Right lobe of liver (tissue), 4 donors: ENCODE measurements around the gene GAD1.

Source experiments
- POLR2A ChIP-seq: fragments of 450-650 bp; IDR thresholded peaks from one replicate; pipeline ENCODE4 v1.6.1; 2017; ENCODE audit warnings: antibody characterized with exemption, mild to moderate bottlenecking
- TF ChIP-seq, protein P1 (sequence below), 4 donors: fragments of 200-600 bp in 3 of 4; fragments of 450-650 bp in 1 of 4; IDR thresholded peaks; one replicate each; pipeline versions ENCODE4 v1.5.1 to v1.8.0; 2016 to 2022; ENCODE audit warnings: antibody characterized with exemption in 4 of 4, mild to moderate bottlenecking in 2 of 4
- donor health status: DM: no; HTN: no; CAD: no.
- donor health status: DM: no; HTN: no; CAD: no.
- donor health status: DM: no; HTN: yes; CAD: no.

DNA sequence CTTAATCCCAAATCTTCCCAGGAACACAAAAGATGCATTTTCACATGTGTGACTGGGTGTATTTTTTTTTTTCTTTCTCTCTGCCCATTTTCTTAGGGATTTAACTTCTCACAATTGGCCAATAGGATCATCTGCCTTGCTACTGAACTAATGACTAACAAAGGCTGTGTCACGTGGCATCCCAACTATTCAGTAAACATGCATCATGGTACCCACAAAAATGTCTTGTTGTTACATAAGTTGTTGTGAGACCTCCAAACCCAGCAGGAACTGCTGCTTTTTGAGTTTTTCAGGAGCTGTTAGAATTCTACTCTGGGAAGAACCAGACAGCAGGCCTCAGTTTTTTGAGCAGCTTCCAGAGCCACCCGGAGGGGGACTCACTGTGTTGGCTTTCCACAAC is 31.9 kb downstream of the GAD1 start:
- TF ChIP-seq, protein P1, sequence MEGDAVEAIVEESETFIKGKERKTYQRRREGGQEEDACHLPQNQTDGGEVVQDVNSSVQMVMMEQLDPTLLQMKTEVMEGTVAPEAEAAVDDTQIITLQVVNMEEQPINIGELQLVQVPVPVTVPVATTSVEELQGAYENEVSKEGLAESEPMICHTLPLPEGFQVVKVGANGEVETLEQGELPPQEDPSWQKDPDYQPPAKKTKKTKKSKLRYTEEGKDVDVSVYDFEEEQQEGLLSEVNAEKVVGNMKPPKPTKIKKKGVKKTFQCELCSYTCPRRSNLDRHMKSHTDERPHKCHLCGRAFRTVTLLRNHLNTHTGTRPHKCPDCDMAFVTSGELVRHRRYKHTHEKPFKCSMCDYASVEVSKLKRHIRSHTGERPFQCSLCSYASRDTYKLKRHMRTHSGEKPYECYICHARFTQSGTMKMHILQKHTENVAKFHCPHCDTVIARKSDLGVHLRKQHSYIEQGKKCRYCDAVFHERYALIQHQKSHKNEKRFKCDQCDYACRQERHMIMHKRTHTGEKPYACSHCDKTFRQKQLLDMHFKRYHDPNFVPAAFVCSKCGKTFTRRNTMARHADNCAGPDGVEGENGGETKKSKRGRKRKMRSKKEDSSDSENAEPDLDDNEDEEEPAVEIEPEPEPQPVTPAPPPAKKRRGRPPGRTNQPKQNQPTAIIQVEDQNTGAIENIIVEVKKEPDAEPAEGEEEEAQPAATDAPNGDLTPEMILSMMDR (IDR thresholded peaks at IDR 0.05): no peak
- no peak for TF ChIP-seq POLR2A
